GM18502 (cell line): ENCODE measurements around the gene DDX5.

ENCODE experiments used
- ATAC-seq: cut with Tn5 transposase; IDR thresholded peaks from one replicate; pipeline ENCODE4 v1.9.1; 2021; ENCODE audit warnings: mild to moderate bottlenecking; ENCODE audit not compliant: unreplicated experiment, poor library complexity

Gene DDX5

DNA sequence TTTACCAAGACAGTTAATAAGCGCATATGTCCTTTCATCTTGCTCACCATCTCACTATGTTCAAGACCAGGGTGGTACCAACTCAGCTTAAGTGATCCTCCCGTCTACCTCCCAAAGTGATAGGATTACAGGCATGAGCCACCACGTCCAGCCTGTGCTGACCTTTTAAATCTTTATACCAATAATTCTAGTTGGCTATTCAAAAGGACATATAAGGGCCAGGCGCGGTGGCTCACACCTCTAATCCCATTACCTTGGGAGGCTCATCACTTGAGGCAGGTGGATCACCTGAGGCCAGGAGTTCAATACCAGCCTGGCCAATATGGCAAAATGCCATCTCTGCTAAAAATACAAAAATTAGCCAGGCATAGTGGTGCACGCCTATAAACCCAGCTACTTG lies 3.1 kb upstream of the DDX5 start:
- ATAC-seq: no peak

DNA sequence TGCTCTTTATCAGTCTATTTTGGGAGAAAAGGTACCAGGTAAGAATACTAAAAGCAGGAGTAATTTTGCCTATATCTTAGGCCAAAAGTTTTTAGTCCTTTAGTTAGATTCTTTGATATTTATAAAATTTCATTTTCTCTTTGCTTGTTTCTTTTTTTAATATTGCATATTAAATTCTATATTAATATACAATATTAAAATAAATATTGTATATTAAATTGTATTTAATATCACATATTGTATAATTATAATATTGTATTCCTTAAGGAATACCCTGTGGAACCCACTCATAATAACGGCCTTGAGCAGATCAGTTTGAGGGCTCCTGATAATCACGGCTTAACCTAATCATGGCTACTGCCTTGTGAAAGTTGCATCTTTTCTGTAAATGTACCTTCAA lies 2.6 kb upstream of the DDX5 start:
- no peak for ATAC-seq

DNA sequence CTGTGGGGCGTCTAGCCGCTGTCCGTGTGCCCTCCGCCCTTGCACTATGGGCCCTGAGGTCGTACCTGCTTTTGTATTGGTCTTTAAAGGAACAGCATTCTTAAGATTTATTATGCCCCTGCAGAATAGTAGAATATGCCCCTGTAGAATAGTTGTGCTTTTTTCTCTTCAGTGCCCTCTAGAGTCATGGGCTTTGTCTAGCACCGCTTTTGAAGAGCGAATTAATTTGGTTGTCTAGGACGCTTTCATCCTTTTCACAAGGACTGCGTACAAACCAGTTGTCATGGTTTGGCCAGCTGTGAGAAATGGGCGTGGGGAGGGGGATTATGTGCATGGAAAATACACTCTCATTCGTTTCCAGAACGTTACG lies 1.3 kb upstream of the DDX5 start:
- peak; percentile 21 for ATAC-seq

DNA sequence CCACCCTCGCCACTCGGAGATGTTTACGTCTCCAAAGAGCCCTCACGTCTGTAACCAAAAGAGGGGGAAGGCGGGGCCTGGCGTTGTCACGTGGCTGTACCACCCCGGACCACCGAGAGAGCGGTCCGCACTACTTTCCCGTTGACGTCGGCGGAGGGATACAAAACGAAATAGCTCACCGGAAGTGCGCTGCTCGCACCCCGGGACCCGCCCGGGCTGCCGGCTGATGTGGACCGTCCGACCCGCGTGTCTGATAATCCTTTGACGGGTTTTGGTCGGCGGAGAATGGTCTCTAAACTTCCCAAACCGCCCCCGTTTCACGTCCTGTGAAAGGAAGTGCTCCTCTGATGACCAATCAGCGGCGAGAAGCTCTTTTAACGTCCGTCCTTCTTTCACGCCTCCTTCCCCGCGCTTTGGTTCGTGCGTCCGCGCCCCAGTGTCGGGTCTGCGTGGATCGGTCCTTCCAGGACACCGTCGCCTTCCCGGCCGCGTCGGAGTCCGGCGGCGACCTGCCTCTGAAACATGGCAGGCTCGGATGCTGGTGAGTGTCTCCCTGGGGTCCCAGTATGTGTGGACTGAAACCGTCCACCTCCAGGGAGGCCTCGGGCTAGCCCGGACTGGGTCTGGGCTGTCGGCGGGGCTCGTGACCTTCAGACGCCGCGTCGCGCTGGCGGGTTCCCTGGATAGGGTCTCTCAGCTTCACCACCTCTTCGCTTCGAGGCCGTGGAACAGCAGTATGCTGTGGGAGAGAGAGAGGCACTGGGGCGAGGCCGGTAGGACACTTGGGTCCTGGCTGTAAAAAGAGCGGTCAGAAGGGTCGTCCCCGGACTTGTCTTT lies 705 bp upstream of the DDX5 start, which contains the start of gene CEP95:
CEP95 (plus strand) TSS at position 402 of the 837 bp plus-strand sequence; CDS start at position 523, 121 bp downstream.
- peak; percentile 67 for ATAC-seq

DNA sequence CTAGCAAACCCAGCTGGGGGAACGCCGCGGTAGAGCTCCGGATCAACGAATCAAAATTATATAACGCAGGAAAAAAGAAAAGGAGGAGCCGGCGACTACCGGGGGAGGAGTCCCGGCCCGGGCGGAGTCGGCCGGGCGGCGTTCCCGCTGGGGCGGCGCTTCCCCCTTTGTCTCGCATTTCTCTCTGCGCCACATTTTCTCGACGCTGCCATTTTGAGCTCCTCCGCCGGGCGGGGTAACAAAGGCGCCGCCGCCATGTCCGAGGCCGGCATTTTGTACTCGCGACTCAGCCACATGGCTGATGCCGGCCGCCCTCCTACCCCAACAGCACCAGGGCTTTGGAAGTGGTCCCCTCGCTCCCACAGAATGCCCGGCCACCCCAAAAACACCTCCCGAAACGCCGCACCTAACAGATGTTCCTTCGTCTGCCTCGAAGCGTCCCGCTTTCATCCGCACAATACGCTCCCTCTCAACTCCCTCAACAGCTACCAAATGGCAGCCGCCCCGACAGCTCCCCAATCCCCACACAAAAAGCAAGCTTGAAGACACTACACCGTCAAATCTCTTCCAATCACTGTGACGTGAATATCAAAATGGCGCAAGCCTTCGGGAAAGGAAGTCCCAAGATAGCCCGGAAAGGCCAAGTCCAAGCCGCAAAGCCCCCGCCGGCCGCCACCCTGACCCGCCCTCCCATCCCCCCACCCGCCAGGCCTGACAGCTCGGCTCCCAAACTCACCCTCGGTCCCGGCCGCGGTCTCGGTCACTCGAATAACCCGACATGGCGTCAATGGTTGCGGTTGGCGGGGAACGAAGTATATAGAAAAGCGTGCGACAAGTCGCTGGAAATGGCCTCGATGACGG lies 519 bp downstream of the DDX5 start:
- no peak for ATAC-seq

DNA sequence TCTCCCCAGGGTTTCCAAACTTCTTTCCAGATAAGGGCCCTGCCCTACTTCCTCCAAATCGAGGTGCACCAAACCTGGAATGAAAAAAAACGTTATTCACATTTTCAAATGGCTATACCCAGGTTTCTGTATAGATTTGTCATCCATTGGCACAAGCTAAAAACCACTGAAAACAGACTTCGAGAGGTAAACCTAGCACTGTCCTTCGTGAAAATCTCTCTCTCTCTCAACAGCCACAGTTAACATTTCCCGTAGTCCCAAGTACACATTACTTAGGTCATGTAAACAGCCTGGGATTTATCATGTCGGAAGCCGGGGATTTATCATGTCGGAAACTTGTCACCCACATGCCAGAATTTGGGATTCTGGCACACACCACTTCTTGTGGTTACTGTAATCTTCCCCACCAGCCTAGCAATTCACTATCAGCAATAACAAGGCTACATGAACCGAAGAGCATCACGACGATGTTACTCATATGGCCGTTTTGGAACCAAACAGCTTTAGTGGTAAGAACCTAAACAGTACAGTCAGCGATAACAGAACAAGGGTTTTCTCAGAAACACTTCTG lies 1.2 kb downstream of the DDX5 start:
- ATAC-seq: no peak

DNA sequence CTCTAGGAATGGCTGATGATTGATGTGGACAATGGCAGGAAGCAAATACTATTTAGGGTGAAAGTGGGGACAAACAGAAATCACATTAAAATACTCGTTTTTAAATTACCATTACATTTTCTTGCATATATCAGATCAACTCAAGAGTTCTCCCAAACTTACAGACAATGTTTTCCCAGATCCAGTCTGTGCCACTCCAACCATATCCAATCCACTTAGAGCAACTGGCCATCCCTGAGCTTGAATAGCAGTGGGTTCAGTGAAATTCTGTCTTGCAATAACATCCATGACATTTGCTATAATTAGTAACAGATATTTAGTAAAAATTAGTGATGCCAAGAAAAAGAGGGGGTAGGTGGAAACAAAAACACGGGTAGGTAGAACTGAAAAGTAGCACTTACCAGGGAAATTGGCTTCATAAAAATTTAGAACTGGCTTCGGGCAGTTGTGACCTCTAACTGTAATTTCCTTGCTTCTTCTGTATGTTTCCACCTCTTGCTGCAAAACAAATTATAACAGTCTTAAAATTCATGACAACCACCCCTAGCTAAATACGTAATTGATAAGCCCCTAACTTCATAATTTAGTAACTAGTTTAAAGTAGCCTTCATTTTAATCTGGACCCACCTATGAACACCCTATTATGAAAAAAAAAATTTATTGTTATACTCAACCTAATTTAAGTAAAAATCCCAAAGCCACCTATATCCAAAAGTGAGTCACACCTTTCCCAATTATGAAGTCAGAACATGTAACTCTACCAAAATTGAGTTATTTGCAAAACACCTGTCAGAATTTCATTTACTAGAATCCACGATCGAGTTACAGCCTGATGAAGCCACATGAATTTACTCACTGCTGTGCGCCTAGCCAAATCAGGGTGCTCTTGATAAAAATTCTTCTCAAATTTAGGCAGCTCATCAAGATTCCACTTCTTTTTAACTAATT lies 2.0 kb downstream of the DDX5 start:
- ATAC-seq: no peak

DNA sequence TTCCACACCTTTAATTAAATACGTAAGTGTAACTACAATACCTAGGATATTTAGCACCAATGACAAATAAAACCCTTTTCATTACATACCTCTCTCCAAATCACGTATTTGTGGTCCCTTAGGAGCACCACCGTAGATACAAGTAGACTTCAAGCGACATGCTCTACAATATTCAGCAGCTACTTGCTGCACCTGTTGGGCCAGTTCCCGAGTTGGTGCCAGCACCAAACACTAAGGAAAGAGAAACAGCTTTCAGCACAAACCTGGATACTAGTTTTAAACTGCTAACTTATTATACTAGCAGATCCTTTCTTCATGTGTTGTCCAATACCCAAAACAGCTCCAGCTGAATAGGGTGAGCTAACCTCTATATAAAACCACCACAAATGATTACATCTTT lies 2.7 kb downstream of the DDX5 start:
- no peak for ATAC-seq

DNA sequence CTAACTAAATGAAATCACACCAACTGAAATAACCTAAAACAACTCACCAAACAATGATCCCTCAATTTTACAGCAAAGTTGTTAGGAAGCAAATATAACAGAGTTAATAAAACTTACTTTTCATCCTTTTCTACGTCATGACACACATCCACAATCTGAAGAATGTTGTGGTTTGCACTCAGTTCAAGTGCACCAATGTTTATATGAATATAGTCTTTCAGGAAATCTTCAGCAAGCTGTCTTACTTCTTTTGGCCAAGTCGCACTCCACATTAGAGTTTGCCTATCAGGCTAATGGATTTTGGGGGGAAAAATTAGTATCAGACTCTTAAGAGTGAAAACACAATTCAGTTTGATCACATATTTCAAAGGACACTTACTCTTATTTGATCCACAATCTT lies 3.3 kb downstream of the DDX5 start:
- no peak for ATAC-seq

DNA sequence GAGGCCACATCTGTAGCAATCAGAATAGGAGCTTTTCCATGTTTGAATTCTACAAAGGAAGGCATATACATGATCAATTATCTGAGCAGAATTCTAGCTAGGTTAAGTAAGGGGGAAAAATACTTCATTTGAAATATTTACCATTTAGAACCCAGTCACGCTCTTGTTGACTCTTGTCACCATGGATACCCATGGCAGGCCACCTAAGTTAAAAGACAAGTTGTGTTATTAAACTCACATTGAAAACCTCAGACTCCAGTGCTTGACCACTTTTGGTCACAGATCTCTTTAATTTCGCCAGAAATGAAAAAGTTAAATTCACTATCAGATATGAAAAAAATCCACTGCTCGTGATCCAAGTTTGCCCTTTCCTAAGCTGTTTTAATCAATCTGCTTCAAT lies 4.1 kb downstream of the DDX5 start:
- no peak for ATAC-seq

DNA sequence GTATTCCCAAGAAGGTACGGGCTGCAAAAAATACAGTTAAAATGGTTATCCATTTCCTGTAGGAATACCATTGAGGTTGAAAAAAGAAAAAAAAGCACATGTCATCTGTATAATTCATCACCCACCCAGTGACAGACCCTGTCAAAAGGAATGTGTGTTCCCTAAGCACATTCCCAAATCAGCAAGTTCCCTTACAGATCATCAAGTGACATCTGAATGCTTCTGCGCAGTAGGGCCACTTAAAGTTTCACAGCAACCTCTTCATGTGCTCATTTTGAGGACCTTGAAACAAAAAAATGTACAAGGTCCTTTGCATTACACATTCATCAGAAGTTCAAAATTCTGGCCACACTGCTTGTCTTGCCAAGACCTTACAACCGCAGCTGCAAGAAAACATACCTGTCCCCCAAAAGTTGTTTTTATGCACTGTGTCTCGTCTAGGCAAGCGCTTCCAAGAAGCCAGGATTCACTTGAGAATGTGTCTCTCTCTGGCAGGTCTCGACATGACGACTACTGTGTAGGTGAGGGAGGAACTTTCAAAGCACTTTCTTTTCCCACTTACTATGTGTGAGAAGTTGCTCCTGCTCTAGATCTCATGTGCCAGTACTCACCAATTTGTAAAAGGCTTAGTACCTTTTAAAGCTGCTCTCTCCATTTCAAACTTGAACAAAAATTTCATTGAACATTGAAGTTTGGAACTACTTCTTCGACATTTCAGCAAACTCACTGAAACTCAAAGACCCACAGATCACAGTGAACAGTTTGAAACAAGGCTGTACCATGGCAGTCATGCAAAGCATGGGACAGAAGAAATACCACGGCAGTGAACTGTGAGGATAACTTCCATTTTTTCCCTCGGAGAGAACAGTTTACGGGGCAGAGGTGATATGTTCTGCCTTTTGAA lies 5.0 kb downstream of the DDX5 start:
- no peak for ATAC-seq

DNA sequence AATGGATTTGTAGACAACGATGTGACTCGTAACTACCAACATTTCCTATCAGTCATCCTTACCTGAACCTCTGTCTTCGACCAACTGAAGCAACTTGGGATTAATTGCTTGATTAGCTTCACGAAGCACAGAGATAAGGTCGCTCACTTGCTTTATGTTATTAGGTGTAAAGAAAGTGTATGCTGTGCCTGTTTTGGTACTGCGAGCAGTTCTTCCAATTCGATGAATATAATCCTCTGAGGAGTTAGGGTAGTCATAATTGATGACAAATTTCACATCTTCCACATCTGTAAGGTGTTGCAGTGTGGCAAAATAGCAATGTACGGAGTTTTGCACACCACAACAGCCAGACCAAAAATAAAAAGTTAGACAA lies 5.6 kb downstream of the DDX5 start:
- no peak for ATAC-seq

DNA sequence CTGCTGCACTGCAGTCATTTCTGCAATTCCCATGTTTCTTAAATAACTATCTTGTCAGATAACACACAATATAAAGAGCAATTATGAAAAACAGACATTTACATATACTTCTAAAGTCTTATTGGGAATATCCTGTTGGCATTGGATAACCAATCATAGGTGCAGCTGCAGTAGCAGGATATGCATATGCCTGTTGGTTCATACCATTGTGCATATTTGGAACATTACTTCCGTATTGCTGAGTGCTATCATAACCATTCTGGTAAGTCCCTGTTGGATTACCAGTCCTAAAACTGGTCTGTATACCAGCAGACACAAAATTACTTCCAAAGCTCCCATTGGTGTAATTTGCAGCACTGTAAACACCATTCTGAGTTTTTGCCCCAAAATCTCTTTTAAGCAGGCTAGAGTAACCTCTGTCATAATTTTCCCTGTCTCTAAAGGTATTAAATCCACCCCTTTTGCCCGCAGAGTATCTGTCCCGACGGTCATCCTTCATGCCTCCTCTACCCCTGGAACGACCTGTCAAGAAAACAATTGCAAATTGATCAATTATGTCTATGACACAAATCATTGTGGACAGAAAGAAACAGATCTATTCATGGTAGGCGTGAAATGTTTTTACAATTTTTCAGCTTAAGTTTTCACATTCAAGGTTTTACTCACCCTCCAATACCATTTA lies 6.1 kb downstream of the DDX5 start:
- no peak for ATAC-seq

DNA sequence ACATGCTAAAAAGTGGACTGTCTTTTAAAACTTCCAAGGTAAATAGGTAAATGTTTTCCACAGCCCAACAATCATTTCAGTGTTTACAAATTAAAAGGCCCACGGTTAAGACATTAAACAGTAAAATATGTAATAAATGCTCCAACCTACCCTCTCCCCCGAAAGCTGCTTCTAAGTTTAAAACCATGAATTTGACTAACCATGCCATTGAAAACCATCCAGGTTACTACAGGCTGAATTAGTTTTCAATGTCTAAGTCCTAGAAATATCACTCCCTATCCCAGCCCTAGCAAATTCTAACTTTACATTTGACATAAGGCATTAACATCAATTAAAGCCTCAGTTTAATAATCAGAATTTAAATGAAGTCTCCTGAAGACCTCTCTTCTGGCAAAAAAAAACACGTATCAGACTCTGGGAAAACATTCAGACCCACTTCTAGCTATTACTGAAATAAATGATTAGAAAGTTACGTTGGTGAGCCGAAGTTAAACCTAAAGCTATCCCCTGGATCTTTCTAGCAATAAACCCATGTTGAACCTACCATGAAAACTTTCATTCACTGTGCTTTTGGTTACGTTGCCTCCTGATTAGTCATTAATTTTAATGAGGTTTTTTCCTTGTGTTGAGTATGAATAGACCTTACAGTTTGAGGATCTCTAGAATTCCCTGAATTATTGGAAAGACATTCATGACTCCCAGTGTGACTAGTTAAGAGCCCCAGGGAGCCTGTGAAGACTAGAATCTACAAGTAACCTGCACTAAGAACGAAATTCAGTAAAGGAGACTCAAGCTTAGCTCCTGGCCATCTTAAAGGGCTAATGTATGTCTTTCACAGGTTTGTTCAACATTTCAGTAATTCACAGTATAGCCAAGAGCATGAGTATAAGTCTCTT lies 7.5 kb downstream of the DDX5 start:
- ATAC-seq: no peak

DNA sequence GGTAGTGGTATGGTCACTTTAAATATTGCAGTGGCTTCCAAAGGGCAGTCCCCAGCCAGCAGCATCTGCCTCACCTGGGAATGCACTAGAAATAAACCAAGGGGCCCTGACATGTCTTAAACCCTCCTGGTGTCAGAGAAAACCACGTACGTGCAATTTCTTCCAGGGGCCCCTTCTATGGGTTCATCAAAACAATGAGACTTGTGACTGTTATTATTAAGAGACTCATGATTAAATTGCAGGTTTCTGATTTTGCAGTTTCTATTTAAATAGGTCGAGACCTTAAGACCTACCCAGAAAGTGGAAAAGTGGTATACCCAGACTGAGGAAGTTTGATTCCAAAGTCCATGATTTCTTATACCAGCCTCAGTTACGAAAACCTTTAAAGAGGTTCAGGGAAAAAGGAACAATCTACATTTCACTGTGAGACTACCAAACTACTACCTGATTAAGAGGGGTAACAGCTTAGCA lies 8.5 kb downstream of the DDX5 start:
- no peak for ATAC-seq

DNA sequence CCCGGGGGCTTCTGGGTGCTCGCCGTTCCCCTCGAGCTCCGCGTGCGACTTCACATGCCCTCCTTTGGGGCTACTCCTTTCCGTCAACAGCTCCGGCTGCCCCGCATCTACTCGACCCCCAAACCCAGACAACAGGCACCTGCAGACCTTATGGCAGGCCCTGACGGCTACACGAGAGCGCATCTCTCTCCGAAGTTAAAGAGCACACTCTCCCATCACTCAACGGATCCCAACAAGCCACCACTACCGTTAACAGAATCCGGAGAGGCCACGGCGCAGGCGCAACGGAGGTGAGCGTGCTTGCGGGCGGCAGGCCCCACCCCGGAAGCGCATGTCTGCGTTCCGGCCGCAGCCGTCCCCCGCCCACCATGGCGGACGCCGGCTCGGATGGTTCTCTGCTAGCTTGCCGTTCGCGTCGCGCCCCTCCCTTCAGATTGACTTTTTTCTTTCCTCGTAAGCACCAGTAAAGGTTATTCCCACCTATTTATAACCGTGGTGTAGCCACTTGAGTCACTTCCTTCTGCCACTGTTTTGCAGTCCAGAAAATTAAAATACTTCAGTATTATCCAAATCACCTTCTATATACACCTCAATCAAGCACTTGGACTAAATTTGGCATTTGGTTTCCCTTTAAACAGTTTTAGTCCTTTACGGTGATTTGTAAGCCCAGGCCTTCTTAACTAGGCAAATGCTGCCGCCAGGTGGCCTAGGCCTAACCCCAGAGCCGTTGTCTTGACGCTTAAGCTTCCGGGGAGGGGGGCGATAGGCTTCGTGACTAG lies 9.1 kb downstream of the DDX5 start, which contains the start of gene POLG2:
POLG2 (minus strand) TSS at position 269 of the 779 bp plus-strand sequence; CDS start at position 183, 86 bp downstream.
- peak; percentile 86 for ATAC-seq
